Measurements from ENCODE around the gene AFAP1. TPM values are rescaled to one million over a fixed set of nuclear protein-coding genes. Genes with fewer than 3 reads are reported as not detected.

Gene AFAP1
- total and polyA plus RNA-seq, 2 of the 4 experiments (the other 2 are of a cell fraction): 48.2 to 80.9 TPM

DNA sequence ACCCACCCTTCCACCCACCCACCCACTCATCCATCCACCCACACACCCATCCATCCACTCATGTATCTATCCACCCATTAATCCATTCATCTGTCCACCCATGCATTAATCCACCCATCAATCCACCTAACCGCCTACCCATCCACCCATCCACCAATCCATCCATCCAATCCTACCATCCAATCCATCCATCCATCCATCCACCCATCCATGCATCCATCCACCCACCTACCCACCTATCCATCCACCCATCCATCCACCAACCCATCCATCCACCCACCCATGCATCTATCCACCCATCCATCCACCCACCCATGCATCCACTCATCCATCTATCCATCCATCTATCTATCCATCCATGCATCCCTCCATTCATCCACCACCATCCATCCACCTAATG, 34.8 kb upstream of the AFAP1 start:
- Histone ChIP-seq H3K9ac (ENCODE audit: low read depth, low read length) (no peak overlapping the region), H2BK15ac (ENCODE audit: low read depth, low read length) (no peak overlapping the region), H3K4me1 (ENCODE audit: control insufficient read depth, insufficient read depth, low read length) (peaks cover 40% of the 10 kb centered on the region), H4K8ac (ENCODE audit: low read depth in 2 of 2, low read length in 2 of 2) (no peak overlapping the region), H4K5ac (ENCODE audit: low read depth, low read length) (no peak overlapping the region), H3K36me3 (ENCODE audit: control insufficient read depth, insufficient read depth, low read length) (no peaks in the 10 kb centered on the region), H3K79me1 (ENCODE audit: low read depth in 1 of 2, low read length in 2 of 2) (peaks cover 4 to 12% of the 10 kb centered on the region in 2 experiments; a peak in 1 of 4 replicates), H4K20me1 (ENCODE audit: insufficient read depth, low read length) (peaks cover 4% of the 10 kb centered on the region; the same call in 1 of the 2 replicates), H3K18ac (ENCODE audit: low read depth, low read length) (no peak overlapping the region), H3K27ac (ENCODE audit: insufficient read depth, low read length) (no peak overlapping the region), H3K4me3 (ENCODE audit: insufficient read depth, low read depth, low read length) (no peak overlapping the region), H3K56ac (ENCODE audit: extremely low read depth, insufficient read depth, low read length) (no peak overlapping the region), H2AFZ (replicated peaks; ENCODE audit: low read length, poor library complexity) (no peak overlapping the region), H2BK20ac (ENCODE audit: low read depth, low read length) (no peak overlapping the region), H2AK5ac (ENCODE audit: low read depth, low read length) (no peak overlapping the region), H3K14ac (replicated peaks; ENCODE audit: low read depth, low read length) (no peak overlapping the region), H3K4ac (ENCODE audit: low read depth, low read length) (no peak overlapping the region), H3K9me1 (ENCODE audit: insufficient read depth, low read length) (peaks cover 16% of the 10 kb centered on the region), H3K9me3 (ENCODE audit: control insufficient read depth, insufficient read depth, low read length) (no peaks in the 10 kb centered on the region), H4K91ac (ENCODE audit: insufficient read depth, low read depth, low read length) (no peak overlapping the region), H2BK5ac (ENCODE audit: low read depth, low read length, poor library complexity, severe bottlenecking) (no peak overlapping the region), H2BK120ac (ENCODE audit: low read depth, low read length) (no peak overlapping the region), H3K27me3 (ENCODE audit: control insufficient read depth, insufficient read depth, low read length) (no peaks in the 10 kb centered on the region), H3K4me2 (ENCODE audit: low read depth, low read length) (no peak overlapping the region), H2AK9ac (replicated peaks; ENCODE audit: low read depth, low read length, poor library complexity) (no peak overlapping the region), H3K23ac (ENCODE audit: low read depth, low read length) (no peak overlapping the region)
- no TSS peak for BruUV-seq (replicated peaks)
- ChIA-PET CTCF (no interaction called here), POLR2A (ENCODE audit: unreplicated experiment) (no interaction called here)
- no peak for DNase-seq
- WGBS, 2 experiments (ENCODE audit: extremely low coverage in 2 of 2, insufficient read length in 1 of 2): 93% methylated on average over 1 of the region's 1 CpG; no CpG with 5 or more reads in 1 of the 2 experiments
- TF ChIP-seq MXI1 (IDR thresholded peaks at IDR 0.05; ENCODE audit: borderline replicate concordance, low read depth, low read length) (no peak), CHD1 (IDR thresholded peaks at IDR 0.05; ENCODE audit: low read depth, low read length) (no peak), SMC3 (IDR thresholded peaks at IDR 0.05; ENCODE audit: low read depth, low read length) (no peak), MAZ (IDR thresholded peaks at IDR 0.05; ENCODE audit: borderline replicate concordance, low read depth, low read length) (no peak), RFX5 (IDR thresholded peaks at IDR 0.05; ENCODE audit: low read depth, low read length) (no peak), POLR2A (IDR thresholded peaks at IDR 0.05; ENCODE audit: low read depth, low read length) (no peak), NFE2L2 (IDR thresholded peaks at IDR 0.05; ENCODE audit: low read depth, low read length) (no peak), CEBPB (IDR thresholded peaks at IDR 0.05; ENCODE audit: low read depth, low read length) (no peak), BHLHE40 (IDR thresholded peaks at IDR 0.05; ENCODE audit: low read depth, low read length) (no peak)
- TF ChIP-seq, protein P1, sequence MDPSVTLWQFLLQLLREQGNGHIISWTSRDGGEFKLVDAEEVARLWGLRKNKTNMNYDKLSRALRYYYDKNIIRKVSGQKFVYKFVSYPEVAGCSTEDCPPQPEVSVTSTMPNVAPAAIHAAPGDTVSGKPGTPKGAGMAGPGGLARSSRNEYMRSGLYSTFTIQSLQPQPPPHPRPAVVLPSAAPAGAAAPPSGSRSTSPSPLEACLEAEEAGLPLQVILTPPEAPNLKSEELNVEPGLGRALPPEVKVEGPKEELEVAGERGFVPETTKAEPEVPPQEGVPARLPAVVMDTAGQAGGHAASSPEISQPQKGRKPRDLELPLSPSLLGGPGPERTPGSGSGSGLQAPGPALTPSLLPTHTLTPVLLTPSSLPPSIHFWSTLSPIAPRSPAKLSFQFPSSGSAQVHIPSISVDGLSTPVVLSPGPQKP (IDR thresholded peaks at IDR 0.05; ENCODE audit: borderline replicate concordance, low read depth, low read length): no peak
- in situ Hi-C loops (cut with MboI; ENCODE audit: low sequenced_read_pairs): no loop called here
- no peak for ATAC-seq (ENCODE audit: low read depth)
- dilution Hi-C loops (cut with HindIII; ENCODE audit: low sequenced_read_pairs, unreplicated experiment): no loop called here
- intact Hi-C loops (cut with micrococcal nuclease): no loop called here

Measured in IMR-90 (cell line).